Measurements from ENCODE around the gene GPR26.
"Not testable (repeated sequence)": the region's sequence is repeated elsewhere in the genome, so short reads cannot be mapped to it uniquely, and the experiment has no call there.

GPR26 gene

DNA sequence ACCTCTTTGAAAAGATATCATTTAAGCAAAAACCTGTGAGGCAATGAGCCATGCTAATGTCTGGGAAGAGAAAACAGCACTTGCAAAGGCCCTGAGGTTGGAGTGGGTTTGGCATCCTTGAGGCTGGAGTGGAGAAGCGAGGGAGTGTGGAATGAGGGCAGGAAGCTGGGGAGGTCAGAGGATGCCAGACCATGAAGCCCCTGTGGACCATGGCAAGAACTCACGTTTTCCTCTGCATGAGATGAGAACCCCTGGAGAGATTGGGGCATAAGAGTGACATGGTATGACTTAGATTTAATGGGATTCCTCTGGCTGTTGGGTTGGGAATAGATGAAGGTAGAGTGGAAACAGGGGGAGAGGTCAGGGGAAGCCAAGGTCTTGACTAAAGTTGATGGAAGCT, 49.4 kb downstream of the GPR26 start:
- no peak for DNase-seq (ENCODE audit: low spot score)

DNA sequence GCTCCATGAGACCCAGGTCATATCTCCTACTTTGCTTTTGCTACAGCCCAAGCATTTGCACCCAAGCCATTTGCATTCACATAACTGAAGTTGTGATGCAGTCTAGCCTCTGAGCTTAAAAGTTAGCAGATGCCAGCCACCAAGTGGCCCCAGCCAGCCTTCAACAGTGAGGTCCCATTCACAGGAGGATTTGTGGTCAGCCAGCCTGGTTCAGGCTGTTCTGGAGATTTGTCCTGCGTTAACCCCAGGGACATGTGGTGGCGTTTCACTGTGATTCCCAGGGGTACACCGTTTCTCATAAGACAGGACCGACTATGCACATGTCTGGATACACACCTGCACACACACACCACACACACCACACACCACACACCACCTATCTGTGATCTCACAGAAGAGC, 51.2 kb downstream of the GPR26 start:
- no peak for DNase-seq (ENCODE audit: low spot score)

DNA sequence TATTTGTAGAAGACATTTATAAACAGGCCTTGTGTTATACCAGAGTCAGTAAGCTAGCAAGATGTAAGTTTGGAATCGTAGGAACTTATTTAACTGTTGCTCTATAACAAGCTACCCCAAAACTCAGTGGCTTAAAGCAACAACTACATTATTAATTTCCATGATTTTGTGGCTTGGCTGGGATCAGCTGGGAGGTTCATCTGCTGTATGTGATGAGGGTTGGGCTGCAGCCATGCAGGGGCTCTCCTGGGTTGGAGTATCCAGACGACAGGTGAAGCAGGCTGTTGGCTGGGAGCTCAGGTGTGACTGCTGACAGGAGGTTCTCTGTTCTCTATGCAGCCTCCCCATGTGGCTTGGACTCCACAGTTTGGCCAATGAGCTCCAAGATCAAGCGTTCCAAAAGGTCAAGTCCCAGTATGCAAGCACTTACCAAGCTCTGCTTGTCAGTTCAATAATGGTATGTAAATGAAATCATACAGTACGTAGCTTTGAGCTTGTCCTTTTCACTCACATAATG, 52.4 kb downstream of the GPR26 start:
- no peak for DNase-seq (ENCODE audit: low spot score)

DNA sequence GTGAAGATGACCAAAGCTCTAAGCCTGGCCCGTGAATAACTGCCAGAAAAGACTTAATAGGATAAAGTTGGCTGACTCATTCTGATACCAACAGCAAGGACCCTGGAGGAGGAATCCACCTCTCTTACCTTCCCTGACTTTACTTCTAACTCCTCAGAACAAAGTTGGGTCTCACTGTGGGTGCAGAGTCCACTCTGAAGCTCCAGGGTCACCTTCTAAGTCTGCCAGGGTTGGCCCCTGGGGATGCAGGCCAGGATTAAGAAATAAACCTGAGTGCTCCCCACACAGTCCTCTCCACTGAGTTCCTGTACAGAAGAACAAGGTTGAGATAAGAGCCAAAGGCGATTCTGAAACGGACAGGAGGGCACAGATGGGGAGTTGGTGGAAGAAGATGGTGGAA, 54.4 kb downstream of the GPR26 start:
- DNase-seq (ENCODE audit: low spot score) = no peak

DNA sequence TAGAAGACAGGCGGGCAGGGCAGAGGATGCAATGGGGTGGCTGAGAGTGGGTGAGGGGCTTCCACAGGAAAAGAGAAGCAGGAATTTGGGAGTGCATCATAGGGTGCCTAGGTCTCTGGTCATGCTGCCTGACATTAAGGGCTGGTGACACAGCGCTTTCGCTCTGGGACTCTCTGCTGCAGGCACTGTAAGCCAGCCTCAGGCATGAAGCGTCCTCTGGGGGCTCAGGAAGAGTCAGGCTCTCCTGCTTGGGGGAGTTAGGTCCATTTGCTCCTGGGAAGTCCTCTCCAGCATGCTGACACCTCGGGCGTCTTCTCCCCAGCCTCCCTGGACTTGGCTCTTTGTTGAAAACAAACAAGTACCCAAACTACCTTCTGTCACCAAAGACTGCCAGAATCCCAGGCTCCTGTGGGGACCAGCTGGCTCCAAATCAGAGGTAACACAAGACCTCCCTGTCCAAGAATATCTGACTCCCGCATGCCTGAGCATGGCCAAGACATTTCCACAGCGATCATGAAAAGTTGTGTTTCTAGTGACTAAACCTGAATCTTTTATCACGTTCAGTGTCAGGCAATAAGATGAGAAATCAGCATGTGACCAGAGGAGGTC, 55.4 kb downstream of the GPR26 start:
- DNase-seq (ENCODE audit: low spot score) = no peak

DNA sequence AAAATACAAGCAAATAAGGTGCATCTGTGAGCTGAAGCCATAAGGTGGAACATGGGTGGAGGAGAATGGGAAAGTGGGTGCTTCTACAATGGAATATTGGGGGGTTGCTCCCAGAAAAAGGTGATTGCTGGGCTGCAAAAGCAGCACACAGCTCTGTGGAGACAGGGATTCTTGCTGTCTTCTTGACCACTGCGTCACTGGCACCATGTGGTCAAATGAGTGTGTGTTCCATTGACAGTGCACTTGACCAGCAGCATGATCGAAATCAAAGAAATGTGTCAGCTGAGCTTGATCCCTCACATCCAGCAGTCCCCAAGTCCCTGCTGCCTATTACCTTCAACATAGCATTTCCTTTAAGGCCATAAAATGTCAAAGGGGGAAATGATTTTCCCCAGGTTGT, 56.2 kb downstream of the GPR26 start:
- no peak for DNase-seq (ENCODE audit: low spot score)

DNA sequence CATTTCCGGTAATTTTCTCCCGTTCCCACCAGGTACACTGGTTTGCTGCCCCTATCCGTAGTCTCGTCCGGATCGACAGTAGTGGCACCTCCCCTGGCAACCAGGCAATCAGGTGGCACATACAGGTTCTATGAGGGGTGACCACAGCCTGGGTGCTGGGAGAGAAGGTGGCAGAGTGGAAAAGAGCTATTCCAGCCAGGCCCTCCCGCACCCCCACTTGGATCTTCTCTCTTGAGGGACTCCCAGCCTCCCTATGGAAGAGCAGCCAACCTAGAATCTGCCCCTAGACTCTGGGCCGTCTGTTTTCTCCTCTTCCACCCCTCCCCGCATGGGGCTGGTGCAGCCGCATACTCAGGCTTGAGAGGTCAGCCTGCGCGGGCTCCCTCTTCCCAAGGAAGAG, 58.6 kb downstream of the GPR26 start:
- DNase-seq (ENCODE audit: low spot score) = no peak

DNA sequence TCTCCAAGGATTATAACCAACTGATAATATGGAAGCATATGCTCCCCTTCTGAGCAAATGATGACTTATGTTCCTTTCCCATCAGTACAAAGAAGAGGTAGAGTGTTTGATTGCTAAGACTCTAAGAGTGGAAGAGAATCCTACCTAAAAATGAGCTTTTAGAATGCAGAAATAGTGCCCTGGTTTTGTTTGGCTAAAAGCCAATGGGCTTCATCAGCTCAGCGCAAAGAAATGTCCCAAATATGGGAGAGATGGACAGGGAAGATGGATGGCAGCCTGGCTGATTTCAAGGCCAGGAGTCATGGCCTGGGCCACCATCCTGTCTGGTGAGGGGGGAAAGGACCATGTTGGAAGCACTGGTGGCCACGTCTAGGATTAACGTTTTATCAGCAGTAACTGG, 60.2 kb downstream of the GPR26 start:
- DNase-seq (ENCODE audit: low spot score) = no peak

DNA sequence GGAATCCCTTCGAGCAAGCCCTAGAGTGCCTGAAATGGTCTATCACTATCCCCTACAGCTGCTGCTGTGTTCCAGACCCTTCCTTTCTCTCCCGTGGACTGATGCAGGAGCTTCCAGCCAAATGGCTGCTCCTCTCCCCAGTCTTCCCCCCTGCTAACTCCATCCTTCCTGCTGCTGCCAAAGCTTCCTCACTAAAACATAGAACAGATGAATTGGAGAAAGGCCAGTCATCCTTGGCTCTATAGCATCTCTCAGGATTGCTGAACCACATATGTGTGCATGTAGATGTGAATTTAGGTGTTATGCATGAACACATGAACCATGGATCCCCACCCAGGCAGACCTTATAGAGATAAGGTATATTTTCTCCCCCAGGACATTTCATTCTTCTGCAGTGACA, 60.7 kb downstream of the GPR26 start:
- DNase-seq (ENCODE audit: low spot score) = no peak

DNA sequence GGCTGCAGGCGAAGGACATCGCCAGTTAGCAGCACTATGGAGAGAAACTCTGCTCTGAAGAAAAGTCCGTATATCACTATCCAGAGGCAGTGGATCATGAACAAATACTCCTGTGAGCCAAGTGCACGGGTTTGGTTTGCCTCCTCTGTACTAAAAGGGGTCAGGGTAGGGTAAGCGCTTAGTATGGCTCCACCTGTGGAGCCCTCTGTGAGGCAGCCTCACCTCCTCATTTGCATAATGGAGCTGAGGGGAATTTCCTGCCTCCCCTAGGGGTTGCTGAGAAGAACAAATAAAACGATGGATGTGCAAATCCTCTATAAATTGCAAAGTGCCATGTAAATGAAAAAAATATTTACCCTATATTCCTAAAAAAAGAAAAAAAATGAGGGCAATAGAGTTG, 63.4 kb downstream of the GPR26 start:
- DNase-seq (ENCODE audit: low spot score) = no peak

DNA sequence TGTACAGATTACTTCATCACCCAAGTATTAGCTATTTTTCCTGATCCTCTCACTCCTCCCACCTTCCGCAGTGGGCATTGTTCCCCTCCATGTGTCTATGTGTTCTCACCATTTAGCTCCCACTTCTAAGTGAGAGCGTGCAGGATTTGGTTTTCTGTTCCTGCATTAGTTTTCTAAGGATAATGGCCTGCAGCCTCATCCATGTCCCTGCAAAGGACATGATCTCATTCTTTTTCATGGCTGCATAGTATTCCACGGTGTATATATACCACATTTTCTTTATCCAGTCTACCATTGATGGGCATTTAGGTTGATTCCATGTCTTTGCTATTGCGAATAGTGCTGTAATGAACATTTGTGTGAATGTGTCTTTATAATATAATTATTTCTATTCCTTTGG, 70.8 kb downstream of the GPR26 start:
- not testable (repeated sequence) for DNase-seq (ENCODE audit: low spot score)

DNA sequence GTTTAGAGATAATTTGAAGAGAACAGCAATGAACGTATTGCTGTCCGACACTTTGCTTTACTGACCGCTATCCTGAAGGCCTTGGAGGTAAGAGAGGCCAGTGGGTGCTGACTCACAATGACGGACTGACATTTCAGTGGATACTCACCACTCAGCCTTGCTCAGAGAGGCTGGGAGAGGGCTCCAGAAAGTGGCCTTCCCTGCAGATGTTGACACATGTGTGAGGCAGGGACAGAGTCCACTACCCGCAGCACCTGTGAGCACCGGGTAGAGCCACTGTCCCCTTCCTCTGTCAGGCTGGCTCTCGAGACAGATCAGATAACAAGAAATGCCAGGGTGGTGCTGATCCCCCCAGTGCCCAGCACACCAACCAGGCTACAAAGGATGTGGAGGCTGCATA, 75.0 kb downstream of the GPR26 start:
- DNase-seq (ENCODE audit: low spot score) = peak; percentile 24

DNA sequence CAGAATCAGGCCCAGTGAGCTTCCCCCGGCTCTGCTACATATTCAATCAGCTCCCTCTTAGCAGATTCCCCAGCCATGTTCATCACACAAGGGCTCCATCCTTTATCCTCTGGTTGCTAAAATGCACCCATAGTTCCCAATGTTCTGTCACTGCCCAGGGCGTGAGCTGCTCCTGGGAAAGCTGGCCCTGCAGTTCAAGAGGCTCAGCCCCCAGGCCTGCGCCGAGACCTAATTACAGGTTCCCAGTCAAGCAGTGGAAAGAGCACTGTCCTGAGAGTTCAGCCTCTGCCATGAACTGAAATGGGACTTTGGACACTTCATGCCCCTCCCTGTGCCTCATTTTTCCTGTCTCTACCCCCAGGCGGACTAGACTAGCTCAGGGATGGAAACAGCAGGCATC, 75.6 kb downstream of the GPR26 start:
- no peak for DNase-seq (ENCODE audit: low spot score)

DNA sequence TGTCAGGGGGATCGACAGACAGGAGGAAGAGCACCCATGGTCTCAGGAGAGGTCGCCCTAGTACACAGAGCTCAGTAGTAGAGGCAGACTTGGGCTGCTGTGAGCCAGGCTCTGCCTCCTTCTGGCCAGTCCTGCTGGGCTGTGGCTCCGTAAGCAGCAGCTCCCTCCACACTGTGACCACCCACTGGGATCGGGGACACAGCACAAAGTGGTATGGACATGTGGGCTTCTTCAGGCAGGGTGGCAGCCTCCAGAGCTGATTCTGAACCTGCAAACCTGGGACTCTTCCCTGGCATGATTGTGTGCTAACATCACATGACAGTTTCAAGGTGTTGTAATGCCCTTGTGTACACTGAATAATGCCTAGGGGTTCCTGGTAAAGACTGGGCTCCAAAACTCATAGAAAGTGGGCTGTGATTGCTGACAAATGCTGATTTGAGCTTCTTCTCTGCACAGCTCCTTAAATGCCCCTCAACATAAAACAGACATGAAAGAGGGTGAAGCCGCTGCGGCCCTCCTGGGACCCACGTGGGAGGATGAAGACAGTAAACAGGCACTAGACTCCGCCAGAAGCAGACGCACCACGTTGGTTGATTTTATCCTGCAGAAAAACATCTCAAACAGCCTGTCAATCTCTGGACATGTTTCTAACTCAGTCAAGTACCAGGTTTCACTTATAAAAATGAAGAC, 76.7 kb downstream of the GPR26 start:
- no peak for DNase-seq (ENCODE audit: low spot score)

DNA sequence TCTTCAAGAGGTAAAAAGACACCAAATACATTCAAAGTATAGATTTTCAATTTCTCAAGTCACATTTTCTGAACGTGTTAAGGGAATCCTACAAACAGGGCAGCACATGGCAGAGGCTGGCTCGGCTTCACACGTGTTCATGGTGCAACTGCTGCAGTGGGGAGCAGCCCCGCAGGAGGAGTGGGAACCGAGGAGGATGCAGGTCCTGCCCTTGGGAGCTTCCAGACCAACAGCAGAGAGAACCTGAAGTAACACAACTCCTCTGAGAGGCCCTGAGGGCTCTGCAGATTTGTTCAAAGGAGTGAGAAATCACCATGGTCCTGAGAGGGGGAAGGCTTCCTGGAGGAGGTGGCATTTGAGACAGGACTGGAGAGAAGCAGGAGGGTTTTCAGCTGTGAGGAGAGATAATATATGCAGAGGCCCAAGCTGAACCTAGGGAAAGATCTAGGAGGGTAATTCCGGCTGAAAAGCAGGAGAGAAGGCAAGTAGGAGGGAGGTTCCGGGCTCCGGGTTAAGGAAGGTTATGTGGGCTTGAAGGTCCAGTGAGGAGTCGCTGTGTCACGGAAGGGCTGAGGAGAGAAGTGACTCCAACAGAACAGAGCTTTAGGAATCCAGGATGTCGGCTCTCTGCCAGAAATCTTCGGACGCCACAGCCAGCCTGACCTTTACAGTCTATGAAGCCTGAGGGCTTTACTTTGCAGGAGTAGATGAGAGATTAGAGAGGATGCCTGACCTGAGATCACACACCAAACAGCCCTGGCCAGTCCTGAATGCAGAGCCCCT, 77.5 kb downstream of the GPR26 start:
- no peak for DNase-seq (ENCODE audit: low spot score)

DNA sequence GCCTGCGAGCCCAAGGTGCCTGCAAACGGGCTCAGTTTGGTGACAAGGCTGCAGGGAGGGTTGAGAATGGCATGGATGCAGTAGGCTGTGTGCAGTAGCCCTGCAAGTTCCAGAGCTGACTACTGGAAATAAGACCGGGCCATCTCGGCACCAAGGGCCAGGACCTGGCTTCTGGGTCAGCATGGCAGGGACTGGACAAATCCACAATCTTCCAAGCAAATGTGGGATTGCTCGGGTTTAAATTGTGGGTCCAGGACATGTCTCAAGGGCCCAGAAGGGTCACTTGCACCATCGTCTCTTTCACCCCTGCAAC, 78.0 kb downstream of the GPR26 start:
- DNase-seq (ENCODE audit: low spot score) = no peak

Data from RKO (cell line).